BLaER1 treated with 17β-estradiol and CSF1 and Interleukin-3, amounts not matched to agents 10 nM and 100 nM (cell line): ENCODE results near the gene NPC2.
"Not testable (repeated sequence)": the region's sequence is repeated elsewhere in the genome, so short reads cannot be mapped to it uniquely, and the experiment has no call there.

ENCODE experiments used
- H3K27ac ChIP-seq, 11 experiments: shearing (Covaris generic); formaldehyde crosslinking; 2 replicates each; pipeline ENCODE4 v1.8.1; 2022
- H3K27me3 ChIP-seq, 11 experiments: shearing (Covaris generic); formaldehyde crosslinking; 2 replicates each; pipeline ENCODE4 v1.8.1; 2022
- H3K36me3 ChIP-seq, 11 experiments: shearing (Covaris generic); formaldehyde crosslinking; 2 replicates each; pipeline ENCODE4 v1.8.1; 2022
- H3K4me1 ChIP-seq, 10 experiments: shearing (Covaris generic); formaldehyde crosslinking; 2 replicates each; pipeline ENCODE4 v1.8.1; 2022
- H3K4me2 ChIP-seq, 11 experiments: shearing (Covaris generic); formaldehyde crosslinking; 2 replicates each; pipeline ENCODE4 v1.8.1; 2022
- H3K4me3 ChIP-seq, 10 experiments: shearing (Covaris generic); formaldehyde crosslinking; 2 replicates each; pipeline ENCODE4 v1.8.1; 2022
- H3K9ac ChIP-seq, 11 experiments: shearing (Covaris generic); formaldehyde crosslinking; 2 replicates each; pipeline ENCODE4 v1.8.1; 2022
- H3K9me3 ChIP-seq, 11 experiments: shearing (Covaris generic); formaldehyde crosslinking; replicated peaks in 1 of 11; 2 replicates each; pipeline ENCODE4 v1.8.1; 2022
- H4K20me1 ChIP-seq, 11 experiments: shearing (Covaris generic); formaldehyde crosslinking; 2 replicates each; pipeline ENCODE4 v1.8.1; 2022
- Cebpa-rat ChIP-seq, 11 experiments: shearing (Covaris generic); IDR thresholded peaks; 2 replicates each; pipeline ENCODE4 v1.8.1; 2022

Gene NPC2

DNA sequence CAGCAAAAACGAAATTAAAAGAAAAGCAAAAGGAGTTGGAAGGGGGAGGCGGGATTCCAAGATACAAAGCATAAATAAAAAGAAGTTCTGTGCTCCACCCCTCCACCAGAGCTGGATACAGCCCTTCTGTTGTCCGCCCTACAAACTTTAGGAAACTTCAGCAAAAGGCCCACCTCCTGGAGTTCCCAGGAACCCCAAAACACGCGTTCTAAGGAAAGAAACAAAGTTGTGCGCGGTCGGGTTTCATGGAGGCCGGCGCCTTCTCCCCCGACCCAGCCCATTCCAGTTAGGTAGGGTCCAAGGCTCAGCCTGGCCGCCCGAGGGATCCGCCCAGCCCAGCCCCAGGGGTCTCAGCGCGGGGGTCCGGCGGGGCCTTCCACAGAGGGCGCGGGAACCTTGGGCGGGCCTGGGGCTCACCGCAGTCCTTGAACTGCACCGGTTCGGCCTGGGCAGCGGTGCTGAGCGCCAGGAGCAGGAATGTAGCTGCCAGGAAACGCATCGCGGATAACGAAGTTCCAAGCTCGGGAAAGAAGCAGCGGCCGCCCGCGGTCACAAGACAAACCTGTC, at the start of gene NPC2:
Gene NPC2 (minus strand): TSS at position 530 of the 567 bp plus-strand sequence. CDS start 31 bp downstream, at position 499.
- H3K9me3 ChIP-seq, result no peaks in the 10 kb centered on the region
- H3K27ac ChIP-seq, result peak within 1 kb of the TSS; percentile 82 to 98 (median 89)
- peaks cover 0 to 43% (median 16%) of the 10 kb centered on the region in 11 experiments; a peak in 15 of 22 replicates for H3K36me3 ChIP-seq
- peaks cover 0 to 47% (median 4%) of the 10 kb centered on the region in 11 experiments; a peak in 12 of 22 replicates for H4K20me1 ChIP-seq
- H3K4me2 ChIP-seq, result peak within 1 kb of the TSS; percentile 92 to 99 (median 96)
- H3K9ac ChIP-seq, result peak within 1 kb of the TSS; percentile 83 to 98 (median 92)
- peaks cover 42 to 72% (median 51%) of the 10 kb centered on the region in 10 experiments for H3K4me1 ChIP-seq
- peak within 1 kb of the TSS; percentile 78 to 97 (median 94) for H3K4me3 ChIP-seq
- peaks cover 0 to 4% (median 0%) of the 10 kb centered on the region in 11 experiments; a peak in 6 of 22 replicates for H3K27me3 ChIP-seq
- no peak for TF ChIP-seq Cebpa-rat (IDR thresholded peaks at IDR 0.05)

DNA sequence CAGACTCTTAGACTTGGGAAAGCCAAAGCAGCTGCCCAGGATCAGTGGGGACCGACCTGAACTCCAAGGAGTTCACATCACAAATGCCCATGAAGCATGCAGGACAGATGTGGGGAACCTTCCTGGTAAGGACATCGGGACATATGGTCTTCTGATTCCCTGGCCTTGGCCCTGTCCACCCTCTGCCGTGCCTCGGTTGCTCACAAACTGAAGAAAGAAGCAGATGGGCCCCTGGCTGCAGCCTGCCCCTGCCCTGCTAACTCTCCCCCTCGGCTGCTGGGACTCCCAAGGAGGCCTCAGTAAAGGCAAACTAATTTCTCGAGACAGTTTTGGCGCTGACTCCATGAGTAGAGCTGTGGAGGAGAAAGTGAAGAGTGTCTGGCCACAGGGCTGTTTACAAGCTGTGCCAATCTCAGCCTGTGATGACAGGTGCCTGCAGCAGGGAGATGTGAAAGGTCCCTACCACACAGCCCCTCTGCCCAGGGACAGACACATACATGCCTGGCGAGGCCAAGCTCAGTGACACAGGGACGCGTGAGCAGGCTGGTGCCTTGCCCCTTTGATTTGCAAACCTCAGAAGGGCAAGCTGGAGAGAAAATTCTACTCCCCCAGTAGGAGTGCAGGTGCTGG, 49.1 kb upstream of the NPC2 start:
- H3K4me3 ChIP-seq, result no peak overlapping the region
- peaks cover 0 to 17% (median 11%) of the 10 kb centered on the region in 10 experiments; a peak in 16 of 20 replicates for H3K4me1 ChIP-seq
- H4K20me1 ChIP-seq, result no peaks in the 10 kb centered on the region
- H3K27me3 ChIP-seq, result no peaks in the 10 kb centered on the region
- no peaks in the 10 kb centered on the region for H3K36me3 ChIP-seq
- TF ChIP-seq Cebpa-rat (IDR thresholded peaks at IDR 0.05), result no peak
- no peaks in the 10 kb centered on the region for H3K9me3 ChIP-seq
- no peak overlapping the region for H3K9ac ChIP-seq
- no peak overlapping the region for H3K27ac ChIP-seq
- H3K4me2 ChIP-seq, result no peak overlapping the region

DNA sequence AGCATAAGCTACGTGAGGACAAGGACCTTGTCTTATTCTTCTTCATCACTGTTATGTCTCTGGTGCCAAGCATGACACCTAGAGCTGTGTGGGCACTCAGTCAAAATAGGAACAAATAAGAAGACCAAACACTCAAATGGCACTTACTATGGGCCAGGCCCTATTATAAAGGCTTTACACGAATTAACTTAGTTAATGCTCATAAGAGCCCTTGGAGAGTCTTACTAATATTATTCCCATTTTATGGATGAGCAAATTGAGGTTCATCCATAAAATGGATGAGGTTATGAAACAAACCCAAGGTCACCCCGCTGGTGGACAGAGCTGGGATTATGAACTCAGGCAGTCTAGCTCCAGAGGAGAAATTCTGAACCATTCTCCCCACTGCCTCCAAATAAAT, 48.1 kb upstream of the NPC2 start:
- no peak for TF ChIP-seq Cebpa-rat (IDR thresholded peaks at IDR 0.05)
- Histone ChIP-seq H3K36me3 (no peaks in the 10 kb centered on the region), H4K20me1 (no peaks in the 10 kb centered on the region), H3K27me3 (no peaks in the 10 kb centered on the region), H3K27ac (no peak overlapping the region), H3K4me1 (peaks cover 0 to 21% (median 11%) of the 10 kb centered on the region in 10 experiments; a peak in 16 of 20 replicates), H3K4me3 (no peak overlapping the region), H3K9me3 (no peaks in the 10 kb centered on the region), H3K4me2 (no peak overlapping the region), H3K9ac (no peak overlapping the region)

DNA sequence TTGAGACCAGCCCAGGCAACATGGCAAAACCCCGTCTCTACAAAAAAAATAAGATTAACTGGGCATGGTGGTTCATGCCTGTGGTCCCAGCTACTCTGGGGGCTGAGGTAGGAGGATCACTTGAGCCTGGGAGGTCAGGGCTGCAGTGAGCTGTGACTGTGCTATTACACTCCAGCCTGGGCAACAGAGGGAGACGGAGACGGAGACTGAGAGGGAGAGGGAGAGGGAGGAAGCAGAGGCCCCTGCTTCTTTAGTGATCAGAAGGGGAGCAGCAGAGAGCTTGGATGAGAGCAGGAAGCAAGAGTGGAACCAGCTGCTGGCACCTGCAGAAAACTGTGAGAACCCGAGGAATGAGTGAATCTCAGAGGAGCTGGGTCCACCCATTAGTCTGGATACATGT, 46.4 kb upstream of the NPC2 start:
- no peak overlapping the region for H3K27ac ChIP-seq
- H3K36me3 ChIP-seq, result no peaks in the 10 kb centered on the region
- no peak for TF ChIP-seq Cebpa-rat (IDR thresholded peaks at IDR 0.05)
- no peak overlapping the region for H3K9ac ChIP-seq
- peak overlapping the region in 7 of 11 experiments; percentile 1 to 65 (median 28); a peak in 10 of 22 replicates for H3K4me2 ChIP-seq
- H3K4me3 ChIP-seq, result no peak overlapping the region
- H3K4me1 ChIP-seq, result peaks cover 0 to 21% (median 11%) of the 10 kb centered on the region in 10 experiments; a peak in 16 of 20 replicates
- no peaks in the 10 kb centered on the region for H4K20me1 ChIP-seq
- no peaks in the 10 kb centered on the region for H3K9me3 ChIP-seq
- H3K27me3 ChIP-seq, result no peaks in the 10 kb centered on the region

DNA sequence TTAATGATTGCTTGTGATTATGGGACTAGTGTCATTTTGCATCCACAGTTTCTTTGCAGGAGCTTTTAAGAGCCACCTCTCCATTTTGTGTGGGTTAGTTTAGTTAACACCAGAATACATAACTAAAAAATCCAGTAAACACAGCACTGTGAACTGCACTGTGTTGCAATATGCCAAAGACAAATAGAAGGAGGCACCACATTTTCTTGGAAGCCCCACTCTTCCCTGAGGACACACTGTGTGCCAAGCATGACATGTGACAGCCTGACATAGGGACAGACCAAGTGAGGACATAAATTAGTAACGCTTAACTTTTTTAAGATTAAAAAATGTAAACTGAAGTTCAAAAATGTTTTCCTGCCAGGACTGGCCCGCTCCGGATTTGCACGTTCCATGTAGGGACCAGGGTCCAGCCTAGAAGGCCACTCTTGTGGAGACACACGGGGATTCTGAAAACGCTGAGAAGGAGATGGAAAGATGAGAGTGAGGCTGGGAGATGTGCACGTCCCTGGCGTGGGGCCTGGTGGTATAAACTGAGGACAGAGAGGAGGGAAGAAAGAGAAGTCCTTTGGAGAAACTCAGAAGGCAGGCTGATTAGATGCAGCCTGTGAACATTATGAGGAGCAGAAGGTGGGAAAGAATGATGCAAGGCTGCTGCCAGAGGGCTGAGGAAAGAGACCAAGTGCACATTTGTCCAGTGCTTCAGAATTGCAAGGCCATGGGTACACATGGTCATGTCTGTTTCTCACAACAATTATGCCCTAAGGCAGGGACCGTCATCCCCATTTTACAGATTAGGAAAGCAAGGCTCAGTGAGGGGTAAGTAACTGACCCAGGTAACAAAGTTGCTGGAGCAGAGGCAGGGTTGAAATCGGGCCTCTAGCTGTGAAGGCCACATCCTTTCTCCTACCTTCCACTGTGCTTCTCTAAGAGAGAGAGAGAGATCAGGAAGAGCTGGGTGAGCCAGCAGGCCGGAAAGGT, 45.6 kb upstream of the NPC2 start:
- Histone ChIP-seq H3K27ac (no peak overlapping the region), H3K9ac (no peak overlapping the region), H3K4me1 (peaks cover 4 to 27% (median 13%) of the 10 kb centered on the region in 10 experiments; a peak in 17 of 20 replicates), H3K27me3 (no peaks in the 10 kb centered on the region), H4K20me1 (no peaks in the 10 kb centered on the region), H3K4me3 (no peak overlapping the region), H3K9me3 (no peaks in the 10 kb centered on the region), H3K36me3 (no peaks in the 10 kb centered on the region), H3K4me2 (no peak overlapping the region)
- TF ChIP-seq Cebpa-rat (IDR thresholded peaks at IDR 0.05), result no peak

DNA sequence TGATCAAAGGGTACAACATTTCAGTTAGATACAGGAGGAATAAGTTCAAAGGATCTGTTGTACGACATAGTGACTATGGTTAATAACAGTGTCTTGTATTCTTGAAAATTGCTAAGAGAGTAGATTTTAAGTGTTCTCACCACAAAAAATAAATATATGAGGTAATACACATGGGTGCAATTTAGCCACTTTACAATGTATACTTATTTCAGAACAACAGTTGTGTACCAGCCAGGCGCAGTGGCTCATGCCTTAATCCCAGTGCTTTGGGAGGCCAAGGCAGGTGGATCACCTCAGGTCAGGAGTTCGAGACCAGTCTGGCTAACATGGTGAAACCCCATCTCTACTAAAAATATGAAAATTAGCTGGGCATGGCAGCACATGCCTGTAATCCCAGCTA, 43.2 kb upstream of the NPC2 start:
- not testable (repeated sequence) for H3K27ac ChIP-seq, H3K27me3 ChIP-seq, H3K4me3 ChIP-seq, H3K4me2 ChIP-seq, H3K36me3 ChIP-seq, H4K20me1 ChIP-seq, H3K9ac ChIP-seq, H3K9me3 ChIP-seq
- H3K4me1 ChIP-seq, result peaks cover 6 to 47% (median 18%) of the 10 kb centered on the region in 10 experiments; a peak in 17 of 20 replicates

DNA sequence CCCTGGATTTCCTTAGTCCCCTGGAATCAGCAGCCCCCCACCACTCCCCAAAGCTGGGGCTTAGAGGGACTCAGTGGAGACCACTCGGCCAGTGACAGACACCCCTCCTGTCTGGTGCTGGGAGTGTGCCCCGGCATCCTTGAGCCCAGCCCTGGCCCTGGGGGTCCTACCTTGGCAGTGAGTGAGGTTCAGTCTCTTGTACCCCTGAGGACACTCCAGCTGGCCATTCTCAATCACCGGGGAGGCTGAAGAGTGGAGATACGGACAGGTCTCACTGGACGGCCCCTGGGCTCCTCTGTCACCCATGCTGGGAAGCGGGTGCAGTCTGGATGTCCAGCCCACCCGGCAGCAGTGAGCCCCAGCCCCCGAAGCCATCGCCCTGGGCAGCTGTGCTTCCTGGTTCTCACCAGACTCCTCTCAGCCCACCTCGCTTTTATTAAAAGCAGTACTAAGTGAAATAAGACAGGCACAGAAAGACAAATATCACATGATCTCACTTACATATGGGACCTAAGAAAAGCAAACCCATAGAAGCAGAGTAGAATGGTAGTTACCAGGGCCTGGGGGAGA, 42.7 kb upstream of the NPC2 start:
- no peak overlapping the region for H3K4me2 ChIP-seq
- H3K9me3 ChIP-seq, result no peaks in the 10 kb centered on the region
- H3K4me1 ChIP-seq, result peaks cover 6 to 52% (median 18%) of the 10 kb centered on the region in 10 experiments; a peak in 17 of 20 replicates
- H4K20me1 ChIP-seq, result no peaks in the 10 kb centered on the region
- no peak overlapping the region for H3K9ac ChIP-seq
- no peak overlapping the region; a peak in 1 of 22 replicates for H3K27ac ChIP-seq
- H3K27me3 ChIP-seq, result no peaks in the 10 kb centered on the region
- H3K36me3 ChIP-seq, result no peaks in the 10 kb centered on the region
- TF ChIP-seq Cebpa-rat (IDR thresholded peaks at IDR 0.05), result no peak
- no peak overlapping the region for H3K4me3 ChIP-seq

DNA sequence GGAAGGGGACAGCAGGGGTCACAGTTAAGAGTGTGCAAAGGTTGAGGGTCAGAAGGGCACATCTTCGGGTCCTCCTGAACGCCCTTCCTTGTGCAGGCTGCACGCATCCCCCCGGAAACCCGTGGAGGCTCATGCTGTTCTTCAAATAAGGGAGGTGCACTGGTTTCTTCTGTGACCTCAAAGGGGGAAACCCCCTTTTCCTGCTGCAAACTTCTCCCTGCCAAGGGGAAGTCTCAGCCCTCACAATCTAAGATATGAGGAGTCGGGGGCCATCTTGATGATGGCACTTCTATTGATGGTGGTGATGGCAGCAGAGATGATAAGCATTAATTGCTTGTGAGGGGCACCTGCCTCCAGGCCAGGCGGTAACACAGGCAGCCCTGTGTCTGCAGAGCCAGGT, 40.5 kb upstream of the NPC2 start:
- Histone ChIP-seq H3K4me3 (no peak overlapping the region), H3K27ac (no peak overlapping the region), H3K27me3 (no peaks in the 10 kb centered on the region), H3K9me3 (no peaks in the 10 kb centered on the region), H3K9ac (no peak overlapping the region), H4K20me1 (no peaks in the 10 kb centered on the region; a peak in 1 of 22 replicates), H3K4me2 (peak overlapping the region in 7 of 11 experiments; percentile 10 to 81 (median 49); a peak in 11 of 22 replicates), H3K4me1 (peaks cover 0 to 49% (median 13%) of the 10 kb centered on the region in 10 experiments; a peak in 14 of 20 replicates), H3K36me3 (no peaks in the 10 kb centered on the region)
- no peak for TF ChIP-seq Cebpa-rat (IDR thresholded peaks at IDR 0.05)
